WTC11 (cell line): Measurements from ENCODE around the gene TPRKB.
"Not testable (repeated sequence)": the region's sequence is repeated elsewhere in the genome, so short reads cannot be mapped to it uniquely, and the experiment has no call there.

ENCODE experiments used
- NR3C1 ChIP-seq: sonication (generic); formaldehyde crosslinking; conservative IDR thresholded peaks from 2 replicates; pipeline ENCODE4 v1.8.1; 2023; ENCODE audit warnings: low read depth, mild to moderate bottlenecking, missing genetic modification reagents
- TEAD1 ChIP-seq: sonication (generic); formaldehyde crosslinking; IDR thresholded peaks from 2 replicates; pipeline ENCODE4 v1.8.0; 2022; ENCODE audit warnings: mild to moderate bottlenecking, missing genetic modification reagents
- TF ChIP-seq, protein P1 (sequence below): fragments of 200-600 bp; IDR thresholded peaks from 2 replicates; pipeline ENCODE4 v1.8.0; 2022; ENCODE audit warnings: antibody characterized with exemption

GRCh38 chr2:73754332-73754731, 17.2 kb upstream of the TPRKB start:
- not testable (repeated sequence) for TF ChIP-seq NR3C1, TEAD1 (CRISPR knock-in tag)
- TF ChIP-seq, protein P1, sequence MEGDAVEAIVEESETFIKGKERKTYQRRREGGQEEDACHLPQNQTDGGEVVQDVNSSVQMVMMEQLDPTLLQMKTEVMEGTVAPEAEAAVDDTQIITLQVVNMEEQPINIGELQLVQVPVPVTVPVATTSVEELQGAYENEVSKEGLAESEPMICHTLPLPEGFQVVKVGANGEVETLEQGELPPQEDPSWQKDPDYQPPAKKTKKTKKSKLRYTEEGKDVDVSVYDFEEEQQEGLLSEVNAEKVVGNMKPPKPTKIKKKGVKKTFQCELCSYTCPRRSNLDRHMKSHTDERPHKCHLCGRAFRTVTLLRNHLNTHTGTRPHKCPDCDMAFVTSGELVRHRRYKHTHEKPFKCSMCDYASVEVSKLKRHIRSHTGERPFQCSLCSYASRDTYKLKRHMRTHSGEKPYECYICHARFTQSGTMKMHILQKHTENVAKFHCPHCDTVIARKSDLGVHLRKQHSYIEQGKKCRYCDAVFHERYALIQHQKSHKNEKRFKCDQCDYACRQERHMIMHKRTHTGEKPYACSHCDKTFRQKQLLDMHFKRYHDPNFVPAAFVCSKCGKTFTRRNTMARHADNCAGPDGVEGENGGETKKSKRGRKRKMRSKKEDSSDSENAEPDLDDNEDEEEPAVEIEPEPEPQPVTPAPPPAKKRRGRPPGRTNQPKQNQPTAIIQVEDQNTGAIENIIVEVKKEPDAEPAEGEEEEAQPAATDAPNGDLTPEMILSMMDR: not testable (repeated sequence)
